ENCODE measurements around the gene ZNF584.

The ZNF584 gene

DNA sequence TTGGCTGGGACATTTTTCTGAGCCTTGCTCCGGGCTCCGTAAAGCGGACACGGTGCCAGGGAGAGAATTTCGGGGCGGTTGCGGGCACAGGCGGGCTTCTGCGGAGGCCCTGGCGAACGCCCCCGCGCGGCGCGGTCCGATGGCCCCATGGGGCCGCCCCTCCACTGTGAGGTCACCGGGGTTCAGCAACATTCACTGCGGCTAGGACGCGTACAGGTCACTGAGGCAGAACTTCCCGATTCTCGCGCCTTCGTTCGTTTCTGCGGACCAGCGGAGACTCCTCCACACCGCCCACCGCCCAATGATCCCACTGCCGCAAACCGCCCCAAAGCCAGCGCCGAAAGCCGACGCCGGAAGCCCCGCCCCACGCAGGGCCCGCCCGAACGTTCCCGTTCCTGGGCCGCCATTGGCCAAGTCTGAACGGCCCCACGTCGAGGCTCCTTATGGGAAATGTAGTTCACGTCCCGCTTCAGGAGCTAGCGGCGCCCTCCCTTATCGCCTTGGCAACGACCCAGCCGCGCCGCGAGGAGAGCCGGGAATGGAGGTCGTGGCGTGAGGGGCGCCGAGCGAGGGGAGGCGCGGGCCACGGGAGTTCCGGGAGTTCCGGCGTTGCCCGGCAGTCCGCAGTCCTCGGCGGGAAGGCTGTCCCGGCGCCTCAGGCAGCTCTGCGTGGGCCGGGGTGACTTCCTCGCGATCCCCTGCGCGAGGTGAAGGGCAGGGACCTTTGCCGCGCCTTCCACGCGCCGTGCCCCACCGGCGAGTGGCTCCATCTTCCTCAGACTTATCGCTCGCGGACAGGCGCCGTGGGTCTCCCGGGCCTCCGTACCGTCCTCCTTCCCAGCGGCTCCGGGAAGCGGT is at the start of gene ZNF584:
Gene ZNF584, plus strand, starts transcription at position 498 of the 858 bp plus-strand sequence. CDS start 499 bp downstream, outside the sequence.
- H3K4me3 ChIP-seq (ENCODE audit: control insufficient read depth, low read depth, low read length), result peak within 1 kb of the TSS; percentile 83
- TF ChIP-seq, protein P1, sequence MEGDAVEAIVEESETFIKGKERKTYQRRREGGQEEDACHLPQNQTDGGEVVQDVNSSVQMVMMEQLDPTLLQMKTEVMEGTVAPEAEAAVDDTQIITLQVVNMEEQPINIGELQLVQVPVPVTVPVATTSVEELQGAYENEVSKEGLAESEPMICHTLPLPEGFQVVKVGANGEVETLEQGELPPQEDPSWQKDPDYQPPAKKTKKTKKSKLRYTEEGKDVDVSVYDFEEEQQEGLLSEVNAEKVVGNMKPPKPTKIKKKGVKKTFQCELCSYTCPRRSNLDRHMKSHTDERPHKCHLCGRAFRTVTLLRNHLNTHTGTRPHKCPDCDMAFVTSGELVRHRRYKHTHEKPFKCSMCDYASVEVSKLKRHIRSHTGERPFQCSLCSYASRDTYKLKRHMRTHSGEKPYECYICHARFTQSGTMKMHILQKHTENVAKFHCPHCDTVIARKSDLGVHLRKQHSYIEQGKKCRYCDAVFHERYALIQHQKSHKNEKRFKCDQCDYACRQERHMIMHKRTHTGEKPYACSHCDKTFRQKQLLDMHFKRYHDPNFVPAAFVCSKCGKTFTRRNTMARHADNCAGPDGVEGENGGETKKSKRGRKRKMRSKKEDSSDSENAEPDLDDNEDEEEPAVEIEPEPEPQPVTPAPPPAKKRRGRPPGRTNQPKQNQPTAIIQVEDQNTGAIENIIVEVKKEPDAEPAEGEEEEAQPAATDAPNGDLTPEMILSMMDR (conservative IDR thresholded peaks at IDR 0.05; ENCODE audit: control insufficient read depth, insufficient read depth, low read depth, low read length), result no peak
- peak; percentile 91 for DNase-seq (ENCODE audit: low read depth)

DNA sequence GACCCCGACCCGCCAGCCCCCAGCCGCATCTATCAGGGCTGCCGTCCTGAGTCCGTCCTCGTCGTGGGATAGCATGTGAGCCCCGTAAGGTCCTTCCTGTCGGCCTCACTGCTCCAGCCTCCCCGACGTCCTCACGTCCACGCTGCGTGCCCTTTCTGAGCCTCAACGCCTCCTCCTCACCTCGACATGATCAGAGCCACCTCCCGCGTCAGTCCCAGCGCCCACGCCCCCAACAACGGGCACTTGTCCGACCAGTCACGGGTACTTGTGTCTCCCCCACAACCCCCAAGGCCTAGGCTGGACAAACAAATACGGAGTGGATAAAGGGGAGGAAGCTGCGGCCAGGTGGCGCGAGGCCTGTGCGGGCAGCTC is 46.6 kb upstream of the ZNF584 start:
- peak overlapping the region; percentile 60 for H3K4me3 ChIP-seq (ENCODE audit: control insufficient read depth, low read depth, low read length)
- TF ChIP-seq, protein P1 (conservative IDR thresholded peaks at IDR 0.05; ENCODE audit: control insufficient read depth, insufficient read depth, low read depth, low read length), result no peak
- DNase-seq (ENCODE audit: low read depth), result peak; percentile 54

DNA sequence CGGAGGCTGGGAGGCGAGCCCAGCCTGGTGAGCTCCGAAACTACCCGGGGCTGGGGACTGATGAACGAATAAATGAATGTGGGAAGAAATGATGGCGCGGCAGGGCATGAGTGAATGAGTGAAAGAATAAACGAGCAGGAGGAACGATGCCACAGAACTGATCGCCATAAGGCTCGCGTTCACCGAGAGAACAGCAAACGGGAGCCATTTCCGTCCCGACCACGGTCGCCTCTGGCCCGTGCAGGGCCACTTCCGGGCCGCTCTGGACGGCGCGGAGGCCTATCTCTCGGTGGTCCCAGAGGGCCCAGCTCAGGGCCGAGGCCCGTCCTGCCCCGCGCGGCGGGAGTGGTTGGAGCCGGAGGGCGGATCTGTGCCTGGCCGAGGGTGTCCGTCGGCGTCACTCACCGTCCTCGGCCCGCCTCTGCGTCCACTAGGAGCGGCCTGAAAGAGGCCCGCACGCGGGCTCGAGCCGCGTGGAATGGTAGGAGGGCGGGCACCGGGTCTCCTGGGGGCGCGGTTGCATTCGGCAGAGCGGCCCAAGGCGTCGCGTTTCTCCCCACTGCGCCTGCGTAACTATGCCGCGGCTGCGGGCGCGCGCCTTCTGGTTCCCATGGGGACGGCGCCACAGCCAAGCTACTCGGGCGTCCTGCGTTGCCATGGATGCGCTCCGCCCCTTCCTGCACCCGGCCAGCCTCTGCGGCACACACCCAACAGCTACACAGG is 46.0 kb upstream of the ZNF584 start, which contains the start of gene ZNF497:
Gene ZNF497, minus strand, starts transcription at position 480 of the 723 bp plus-strand sequence. CDS start 5,116 bp downstream, outside the sequence.
- TF ChIP-seq, protein P1 (conservative IDR thresholded peaks at IDR 0.05; ENCODE audit: control insufficient read depth, insufficient read depth, low read depth, low read length), result no peak
- peak; percentile 94 for DNase-seq (ENCODE audit: low read depth)

DNA sequence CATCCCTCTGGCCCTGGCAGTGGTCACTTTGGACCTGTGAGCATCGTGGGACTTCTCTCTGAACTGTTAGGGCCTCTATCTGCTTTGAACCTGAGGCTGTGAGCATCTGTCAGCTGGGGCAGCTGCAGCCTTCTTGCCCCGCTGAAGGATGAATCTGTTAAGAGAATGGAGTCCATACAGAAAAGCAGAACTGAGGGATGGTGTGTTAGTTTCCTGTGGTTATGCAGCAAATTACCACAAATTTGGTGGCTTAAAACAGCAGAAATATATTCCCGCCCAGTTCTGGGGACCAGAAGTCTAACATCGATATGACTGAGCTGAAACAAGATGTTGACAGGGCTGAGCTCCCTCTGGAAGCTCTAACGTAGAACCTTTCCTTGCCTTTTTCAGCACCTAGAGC is 44.3 kb upstream of the ZNF584 start:
- TF ChIP-seq, protein P1 (conservative IDR thresholded peaks at IDR 0.05; ENCODE audit: control insufficient read depth, insufficient read depth, low read depth, low read length), result no peak
- DNase-seq (ENCODE audit: low read depth), result no peak
- H3K4me3 ChIP-seq (ENCODE audit: control insufficient read depth, low read depth, low read length), result no peak overlapping the region

More for the DNA sequence above, 46.0 kb upstream of the ZNF584 start, which contains the start of gene ZNF497:
- H3K4me3 ChIP-seq (ENCODE audit: control insufficient read depth, low read depth, low read length), result peak within 1 kb of the TSS; percentile 60

DNA sequence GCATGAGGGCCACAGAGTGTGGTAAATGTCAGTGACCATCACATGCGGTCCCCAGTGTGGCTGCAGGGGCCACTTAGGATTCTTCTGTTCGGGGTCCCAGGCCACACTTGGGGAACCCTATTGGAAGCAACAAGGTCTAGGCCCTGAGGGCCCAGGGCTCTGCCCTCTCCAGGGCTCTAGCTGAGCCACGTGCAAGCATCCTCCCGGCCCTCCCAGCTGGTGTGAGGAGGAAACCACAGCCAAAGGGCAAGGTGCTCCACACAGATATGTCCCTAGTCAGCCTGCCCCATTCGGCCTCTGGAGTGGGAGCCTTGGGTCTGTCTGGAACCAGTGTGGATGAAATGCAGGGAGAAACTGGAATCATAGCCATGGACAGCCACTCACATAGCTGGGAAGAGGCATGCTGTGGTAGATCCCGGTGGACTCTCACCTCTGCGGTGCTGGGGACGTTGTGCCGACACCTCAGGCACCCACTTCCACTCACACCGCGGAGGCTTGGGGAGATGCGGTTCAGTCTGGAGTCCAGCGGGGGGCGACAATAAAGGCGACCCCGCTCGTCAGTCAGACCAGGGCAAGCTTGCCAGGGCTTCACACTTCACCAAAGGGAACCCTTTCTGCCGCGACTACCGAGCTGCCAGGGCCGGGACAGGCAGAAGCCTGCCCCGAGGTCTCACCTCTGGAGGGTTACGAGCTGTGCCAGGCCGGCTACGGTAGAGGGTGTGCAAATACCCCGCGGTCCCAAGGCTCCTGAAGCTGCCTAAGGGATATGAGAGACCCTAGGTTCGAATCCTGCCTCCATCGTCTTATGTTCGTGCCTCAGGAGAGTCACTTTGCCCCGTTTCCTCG is 41.6 kb upstream of the ZNF584 start:
- TF ChIP-seq, protein P1 (conservative IDR thresholded peaks at IDR 0.05; ENCODE audit: control insufficient read depth, insufficient read depth, low read depth, low read length), result no peak
- no peak overlapping the region for H3K4me3 ChIP-seq (ENCODE audit: control insufficient read depth, low read depth, low read length)
- DNase-seq (ENCODE audit: low read depth), result no peak
